ENCODE measurements around the gene KIF26B. TPM values are rescaled to one million over a fixed set of nuclear protein-coding genes. Genes with fewer than 3 reads are reported as not detected.
"Not testable (repeated sequence)": the region's sequence is repeated elsewhere in the genome, so short reads cannot be mapped to it uniquely, and the experiment has no call there.

KIF26B gene
- total RNA-seq, 4 donors from 2014 or later = 0.90 to 2.0 (median 1.5) TPM

GRCh38 chr1:245710961-245711903 is 556.4 kb downstream of the KIF26B start:
- H3K4me1 ChIP-seq = no peaks in the 10 kb centered on the region
- no peak overlapping the region for H3K27ac ChIP-seq
- no peak for DNase-seq (ENCODE audit: low spot score in 2 of 2)
- no peaks in the 10 kb centered on the region for H3K9me3 ChIP-seq
- TF ChIP-seq CTCF (IDR thresholded peaks at IDR 0.05) = no peak
- no peak for TF ChIP-seq EP300 (IDR thresholded peaks at IDR 0.05)
- no peak for TF ChIP-seq POLR2A (IDR thresholded peaks at IDR 0.05)
- no peak overlapping the region for H3K4me3 ChIP-seq
- no peaks in the 10 kb centered on the region for H3K27me3 ChIP-seq
- H3K36me3 ChIP-seq = no peaks in the 10 kb centered on the region
- 59 to 68% methylated on average over 30 of the region's 30 CpGs for WGBS, 2 donors

GRCh38 chr1:245714027-245714426 is 559.2 kb downstream of the KIF26B start:
- 86 to 89% methylated on average over 3 of the region's 3 CpGs for WGBS, 2 donors

GRCh38 chr1:245715291-245715701 is 560.5 kb downstream of the KIF26B start:
- DNase-seq (ENCODE audit: low spot score in 2 of 2) = no peak
- Histone ChIP-seq H3K4me3 (no peak overlapping the region), H3K4me1 (no peaks in the 10 kb centered on the region), H3K27ac (no peak overlapping the region), H3K9me3 (no peaks in the 10 kb centered on the region), H3K27me3 (no peaks in the 10 kb centered on the region), H3K36me3 (no peaks in the 10 kb centered on the region)
- no peak for TF ChIP-seq CTCF (IDR thresholded peaks at IDR 0.05)
- no peak for TF ChIP-seq EP300 (IDR thresholded peaks at IDR 0.05)
- TF ChIP-seq POLR2A (IDR thresholded peaks at IDR 0.05) = no peak
- WGBS, 2 donors = 41 to 45% methylated on average over 9 of the region's 9 CpGs

More at GRCh38 chr1:245714027-245714426, 559.2 kb downstream of the KIF26B start:
- DNase-seq (ENCODE audit: low spot score in 2 of 2); H3K4me3 ChIP-seq; H3K27me3 ChIP-seq; H3K27ac ChIP-seq; H3K4me1 ChIP-seq; H3K36me3 ChIP-seq; H3K9me3 ChIP-seq: not testable (repeated sequence)

- no peak overlapping the region for H3K4me3 ChIP-seq
- H3K4me1 ChIP-seq = no peaks in the 10 kb centered on the region
- no peak for TF ChIP-seq POLR2A (IDR thresholded peaks at IDR 0.05)
- TF ChIP-seq CTCF (IDR thresholded peaks at IDR 0.05) = no peak
- TF ChIP-seq EP300 (IDR thresholded peaks at IDR 0.05) = no peak
- no peaks in the 10 kb centered on the region for H3K36me3 ChIP-seq
- H3K27ac ChIP-seq = no peak overlapping the region
- 68 to 72% methylated on average over 1 of the region's 1 CpG for WGBS, 2 donors
- H3K9me3 ChIP-seq = no peaks in the 10 kb centered on the region
- no peaks in the 10 kb centered on the region for H3K27me3 ChIP-seq
- no peak for DNase-seq (ENCODE audit: low spot score in 2 of 2)
These were observed 561.2 kb downstream of the KIF26B start for GRCh38 chr1:245715970-245716369.

- H3K27ac ChIP-seq = no peak overlapping the region
- no peaks in the 10 kb centered on the region for H3K27me3 ChIP-seq
- no peak for DNase-seq (ENCODE audit: low spot score in 2 of 2)
- TF ChIP-seq POLR2A (IDR thresholded peaks at IDR 0.05) (no peak), EP300 (IDR thresholded peaks at IDR 0.05) (no peak), CTCF (IDR thresholded peaks at IDR 0.05) (no peak)
- 85 to 93% methylated on average over 3 of the region's 3 CpGs for WGBS, 2 donors
- no peaks in the 10 kb centered on the region for H3K4me1 ChIP-seq
- H3K4me3 ChIP-seq = no peak overlapping the region
- H3K36me3 ChIP-seq = no peaks in the 10 kb centered on the region
- H3K9me3 ChIP-seq = no peaks in the 10 kb centered on the region
These were observed 561.8 kb downstream of the KIF26B start for GRCh38 chr1:245716561-245716960.

All from tibial nerve (tissue), 4 donors.